GM19463 (cell line): ENCODE measurements around the gene GFPT2.
A peak's percentile ranks its signal among the peaks of the same experiment; 100 is the strongest.
"Not testable (repeated sequence)": the region's sequence is repeated elsewhere in the genome, so short reads cannot be mapped to it uniquely, and the experiment has no call there.

Source experiments
- ATAC-seq: cut with Tn5 transposase; IDR thresholded peaks from one replicate; pipeline ENCODE4 v1.9.1; 2021; ENCODE audit warnings: mild to moderate bottlenecking, moderate library complexity; ENCODE audit not compliant: unreplicated experiment

The GFPT2 gene

DNA sequence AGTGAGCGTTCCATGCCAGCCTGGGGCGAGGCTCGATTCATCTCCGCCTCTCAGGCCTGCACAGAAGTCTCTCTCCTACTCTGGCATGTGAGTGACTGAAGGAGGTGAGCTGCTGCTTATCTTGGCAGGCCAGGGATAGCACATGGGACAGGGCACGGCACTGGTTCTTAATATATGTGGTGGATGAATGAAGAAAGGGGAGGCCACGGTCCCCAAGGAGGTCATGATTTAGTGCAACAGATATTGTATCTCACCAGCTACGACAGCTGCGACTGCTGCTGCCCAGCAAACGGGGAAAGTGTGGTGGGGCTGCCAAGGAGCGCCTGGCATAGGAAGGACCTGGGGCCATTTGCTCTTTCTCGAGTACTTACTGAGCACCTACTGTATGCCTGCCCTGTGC is 41.9 kb downstream of the GFPT2 start:
- ATAC-seq: no peak

- no peak for ATAC-seq
Observed at GRCh38 chr5:180306796-180307195, 46.3 kb downstream of the GFPT2 start.

GRCh38 chr5:180305481-180305880 is 47.7 kb downstream of the GFPT2 start:
- no peak for ATAC-seq

GRCh38 chr5:180304431-180305375 is 48.4 kb downstream of the GFPT2 start:
- ATAC-seq: no peak

GRCh38 chr5:180304016-180304292 is 49.2 kb downstream of the GFPT2 start:
- ATAC-seq: no peak

DNA sequence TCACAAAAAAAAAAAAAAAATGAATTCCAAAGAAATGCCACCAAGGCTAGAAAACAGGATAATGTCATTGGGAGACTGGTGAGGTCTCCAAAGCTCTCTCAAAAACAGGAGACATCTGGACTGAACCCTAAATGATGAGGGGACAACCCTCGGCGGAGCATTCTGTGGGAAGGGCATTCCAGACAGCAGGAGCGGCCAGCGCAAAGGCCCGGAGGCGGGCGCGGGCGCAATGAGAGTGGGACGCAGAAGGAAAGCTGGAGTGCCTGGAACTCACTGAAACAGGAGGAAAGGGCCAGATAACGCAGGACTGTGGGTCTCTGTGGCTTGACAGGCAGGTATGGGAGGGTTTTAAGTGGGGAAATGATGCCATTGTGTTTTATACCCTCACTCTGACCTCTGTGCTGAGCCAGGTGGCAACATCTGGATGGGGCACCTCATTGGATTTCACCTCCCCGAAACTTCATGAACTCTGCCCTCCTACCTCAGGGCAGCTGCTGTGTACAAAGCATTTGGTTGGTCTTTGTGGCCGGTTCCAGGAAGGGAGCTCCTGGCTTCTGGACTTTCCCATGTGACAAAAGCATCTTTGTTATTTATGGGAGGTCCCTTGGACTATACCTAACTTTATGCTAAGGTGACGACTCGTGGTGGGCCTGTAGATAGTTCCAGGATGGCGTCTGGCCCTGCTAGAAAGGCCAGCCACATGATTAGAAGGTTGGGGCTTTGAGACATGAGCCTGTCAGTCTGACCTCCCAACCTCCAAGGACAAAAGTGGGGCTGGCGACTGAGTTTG is 49.7 kb downstream of the GFPT2 start:
- ATAC-seq: no peak

DNA sequence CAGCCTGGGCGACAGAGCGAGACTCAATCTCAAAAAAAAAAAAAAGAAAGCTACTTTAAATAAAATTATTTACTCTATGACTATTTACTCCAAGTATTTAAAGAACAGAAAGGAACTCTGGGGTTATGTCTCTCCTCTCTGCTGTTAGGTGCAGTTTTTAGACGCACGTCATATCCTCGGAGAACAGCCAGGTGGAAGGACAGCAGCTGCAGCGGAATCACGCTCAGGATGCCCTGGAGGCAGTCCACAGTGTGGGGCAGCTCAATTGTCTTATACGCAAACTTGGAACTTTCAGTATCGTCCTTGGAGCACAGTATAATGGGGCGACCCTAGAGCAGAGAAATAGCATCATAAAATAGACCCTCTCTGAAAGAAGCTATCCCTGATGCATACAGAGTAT is 50.9 kb downstream of the GFPT2 start:
- ATAC-seq: no peak

DNA sequence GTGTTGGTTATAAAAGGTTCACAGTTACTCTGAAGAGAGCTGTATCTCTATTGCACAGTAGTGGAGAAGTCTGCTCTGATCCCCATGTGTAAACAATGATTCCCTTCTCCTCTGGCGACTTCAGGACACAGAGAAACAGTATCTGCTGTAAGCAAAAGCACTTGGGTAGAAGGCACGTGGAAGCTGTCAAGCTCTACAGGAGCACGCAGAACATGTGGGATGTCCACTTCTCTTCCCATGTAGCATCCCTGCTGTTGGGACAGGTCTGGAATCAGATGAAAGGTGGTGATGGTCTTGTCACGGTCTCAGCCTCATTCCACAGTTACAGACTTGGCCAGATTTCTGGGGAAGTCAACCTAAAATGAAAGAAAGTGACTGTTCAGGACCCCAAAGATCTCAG is 51.9 kb downstream of the GFPT2 start:
- ATAC-seq: no peak

GRCh38 chr5:180299526-180299925 is 53.6 kb downstream of the GFPT2 start:
- ATAC-seq: no peak

DNA sequence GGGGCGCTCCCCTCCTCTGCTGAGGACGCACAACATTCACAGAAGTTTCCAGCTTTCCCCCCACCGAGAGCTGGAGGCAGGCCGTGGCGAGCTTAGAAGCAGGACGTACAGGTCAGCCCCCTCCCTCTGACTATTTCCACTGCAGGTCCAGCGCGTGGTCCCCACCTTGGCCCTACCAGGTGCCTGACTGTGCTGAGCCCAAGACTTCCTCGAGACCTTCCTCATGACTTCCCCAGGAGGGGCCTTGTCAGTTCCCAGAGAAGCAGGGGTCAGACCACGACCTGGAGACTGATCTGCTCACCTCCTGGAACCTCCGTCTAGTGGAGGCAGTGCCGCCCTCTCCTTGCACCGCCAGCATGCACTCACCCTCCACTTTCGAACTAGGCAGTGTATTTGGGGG is 54.1 kb downstream of the GFPT2 start:
- not testable (repeated sequence) for ATAC-seq

DNA sequence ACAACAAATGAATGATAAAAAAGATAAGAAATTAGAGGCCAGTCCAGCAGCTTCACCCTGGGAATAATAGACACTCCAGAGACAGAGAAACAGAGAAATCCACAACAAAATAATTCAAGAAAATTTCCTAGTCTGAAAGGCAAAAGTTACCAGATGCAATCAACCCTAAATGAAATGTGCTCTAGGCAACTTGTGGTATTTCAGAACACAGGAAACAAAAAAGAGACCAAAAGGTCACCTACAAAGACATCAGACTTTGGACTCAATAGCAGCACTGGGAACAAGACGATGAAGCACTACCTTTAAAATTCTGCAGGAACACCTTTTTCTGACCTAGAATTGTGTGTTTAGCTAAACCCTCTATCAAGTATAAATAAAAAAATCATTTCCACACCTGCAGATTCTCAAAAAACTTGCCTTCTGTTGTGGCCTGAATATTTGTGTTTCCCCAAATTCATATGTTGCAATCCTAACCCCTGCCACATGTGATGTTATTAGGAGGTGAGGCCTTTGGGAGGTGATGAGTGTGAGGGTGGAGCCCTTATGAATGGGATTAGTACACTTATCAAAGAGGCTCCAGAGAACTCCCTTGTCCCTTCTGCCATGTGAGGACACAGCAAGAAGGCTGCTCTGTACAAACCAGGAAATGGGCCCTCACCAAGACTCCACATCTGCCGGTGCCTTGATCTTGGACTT is 55.4 kb downstream of the GFPT2 start:
- ATAC-seq: no peak

DNA sequence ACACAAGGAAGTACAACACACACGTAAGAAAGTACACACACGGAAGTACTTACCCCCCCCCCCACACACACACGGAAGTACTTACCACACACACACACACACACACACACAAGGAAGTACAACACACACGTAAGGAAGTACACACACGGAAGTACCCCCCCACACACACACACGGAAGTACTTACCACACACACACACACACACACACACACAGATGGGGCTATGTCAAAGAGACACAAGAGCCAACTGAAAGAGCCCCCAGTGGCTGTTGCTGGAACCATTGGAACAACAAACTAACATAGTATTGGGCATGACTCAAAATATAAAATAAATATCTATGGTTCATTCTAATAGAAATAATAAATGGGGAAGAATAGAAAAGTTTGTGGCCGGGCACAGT is 56.4 kb downstream of the GFPT2 start:
- no peak for ATAC-seq

- no peak for ATAC-seq
Observed at GRCh38 chr5:180294913-180295555, 58.1 kb downstream of the GFPT2 start.

GRCh38 chr5:180294411-180294810 is 58.7 kb downstream of the GFPT2 start:
- ATAC-seq: no peak

DNA sequence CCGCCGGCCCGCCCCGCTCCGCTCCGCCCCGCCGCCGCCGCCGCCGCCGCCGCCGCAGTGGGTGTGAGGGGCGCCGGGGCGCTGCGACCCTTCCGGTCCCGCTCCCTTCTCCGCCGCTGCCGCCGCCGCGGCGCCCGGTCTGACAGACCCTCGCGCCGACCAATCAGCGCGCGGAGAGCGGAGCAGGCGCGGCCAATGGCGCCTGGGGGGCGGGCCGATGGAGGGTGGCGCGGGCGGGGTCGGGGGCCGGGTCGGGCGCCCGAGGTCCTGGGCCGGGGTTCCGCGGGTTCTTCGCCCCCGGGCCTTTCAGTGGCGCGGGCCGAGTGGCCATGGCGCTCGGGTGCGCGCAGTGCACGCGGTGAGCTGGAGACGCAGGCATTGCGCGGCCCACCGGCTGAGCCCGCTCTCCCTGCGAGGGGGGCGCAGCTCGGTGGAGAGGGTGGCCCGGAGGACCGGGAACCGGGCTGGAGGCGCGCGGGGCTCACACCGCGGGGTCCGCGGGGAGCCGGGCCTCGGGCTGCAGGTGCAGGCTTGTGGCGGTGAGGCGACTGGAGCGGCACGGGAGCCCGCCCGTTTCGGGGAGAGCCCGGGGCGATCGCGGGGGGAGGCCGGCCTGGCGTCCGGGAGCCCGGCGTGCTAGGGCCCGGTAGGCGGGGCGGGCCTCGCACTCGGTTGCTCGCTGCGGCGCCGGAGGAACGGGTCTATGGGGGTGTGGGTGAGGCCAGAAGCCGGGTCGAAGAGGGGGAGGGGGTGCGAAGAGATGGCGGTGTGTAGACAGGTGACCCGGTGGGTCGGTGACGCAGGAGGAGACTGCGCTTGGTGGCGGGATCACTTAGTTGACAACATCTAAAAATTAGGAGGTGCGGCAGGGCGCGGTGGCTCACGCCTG is 60.9 kb downstream of the GFPT2 start, which contains the start of gene MAPK9:
Gene MAPK9 (minus strand): TSS at position 141 of the 889 bp plus-strand sequence. CDS start 11,522 bp downstream, outside the sequence.
- ATAC-seq: peak; percentile 83

DNA sequence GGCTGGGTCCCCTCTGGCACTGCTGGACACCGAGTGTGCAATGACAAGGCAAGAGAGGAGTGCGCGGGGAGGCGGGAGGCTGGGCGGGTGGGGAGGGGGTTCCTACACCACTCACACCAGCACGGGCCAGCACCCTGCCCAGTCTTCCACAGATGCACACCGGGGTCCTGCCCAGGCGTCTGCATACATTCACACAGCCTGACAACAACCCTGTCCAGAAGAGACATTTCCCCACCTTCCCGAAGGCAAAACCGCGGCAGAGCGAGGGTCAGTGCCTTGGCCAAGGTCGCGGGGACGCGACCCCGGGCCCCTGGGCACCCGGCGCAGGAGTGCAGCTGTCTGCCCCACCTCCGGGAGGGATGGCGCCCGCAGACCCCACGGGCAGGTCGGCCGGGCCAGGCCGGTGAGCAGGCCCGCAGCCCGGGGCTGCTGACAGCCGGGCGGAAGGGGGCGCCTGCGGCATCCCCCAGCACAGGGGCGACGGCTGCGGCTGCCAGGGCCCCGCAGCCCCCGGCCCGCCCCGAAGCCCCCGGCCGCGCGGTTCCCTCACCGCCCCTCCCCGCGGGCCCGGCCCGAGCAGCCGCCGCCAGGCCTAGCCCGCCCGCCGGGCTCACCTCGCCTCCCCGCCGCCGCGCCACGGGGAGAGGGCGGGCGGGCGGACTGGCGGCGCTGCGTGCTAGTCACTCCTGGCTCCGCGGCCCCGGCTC is 61.7 kb downstream of the GFPT2 start:
- ATAC-seq: peak; percentile 32

DNA sequence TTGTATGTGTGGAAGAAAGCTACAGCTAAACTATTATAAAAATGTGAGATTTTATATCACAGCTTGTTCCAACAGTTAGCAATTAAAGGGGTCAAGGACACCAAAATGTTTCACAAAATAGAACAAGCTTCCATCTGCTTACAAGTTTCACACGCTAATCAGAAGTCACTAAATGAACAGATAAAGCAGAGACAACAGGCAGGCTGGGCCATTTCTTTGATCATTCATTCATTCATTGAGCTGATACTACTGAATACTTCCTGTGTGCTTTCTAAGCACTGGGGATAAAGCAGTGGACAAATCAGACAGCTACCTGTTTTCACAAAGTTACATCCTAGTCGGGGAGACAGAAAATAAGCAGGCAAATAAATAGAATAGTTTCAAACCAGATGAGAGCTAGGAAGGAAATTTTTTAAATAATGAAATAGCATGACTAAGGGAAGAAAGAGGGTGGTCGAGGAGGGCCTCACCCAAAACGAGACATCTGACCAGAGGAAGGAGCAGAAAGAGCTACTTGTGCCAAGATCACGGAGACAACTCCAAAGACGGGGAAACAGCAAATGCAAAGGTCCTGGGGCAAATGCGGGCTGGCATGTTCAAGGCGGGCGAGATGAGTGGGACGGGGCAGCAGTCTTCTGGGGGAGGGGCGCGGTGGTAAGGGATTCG is 62.4 kb downstream of the GFPT2 start:
- no peak for ATAC-seq

- no peak for ATAC-seq
Observed at GRCh38 chr5:180289966-180290365, 63.2 kb downstream of the GFPT2 start.

DNA sequence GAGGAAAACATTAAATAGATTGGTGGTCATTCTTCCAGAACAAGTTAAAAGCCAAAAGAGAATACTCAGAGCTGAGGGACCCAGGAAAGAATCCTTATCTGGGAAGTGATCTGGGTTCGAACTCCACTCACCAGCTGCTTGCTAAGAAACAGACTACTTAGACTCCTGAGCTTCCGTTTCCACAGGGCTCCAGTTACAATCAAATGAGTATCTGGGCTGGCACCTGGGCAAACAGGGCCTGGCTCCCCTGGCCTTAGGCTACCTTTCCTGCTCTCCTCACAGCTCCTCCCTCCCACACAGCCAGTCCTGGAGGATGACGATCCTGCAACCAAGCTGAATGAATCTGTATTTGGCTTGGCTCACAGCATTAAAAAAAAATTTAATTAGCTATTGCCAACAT is 63.7 kb downstream of the GFPT2 start:
- no peak for ATAC-seq
